NCI-H2196 (cell line): ENCODE data around the gene CACNB4.
"Not testable (repeated sequence)": the region's sequence is repeated elsewhere in the genome, so short reads cannot be mapped to it uniquely, and the experiment has no call there.

ENCODE experiments used
- DNase-seq: peaks from one replicate; lab custom pipeline; 2025; ENCODE audit not compliant: unreplicated experiment; lab: John Stamatoyannopoulos, UW

CACNB4 gene

GRCh38 chr2:151946250-151946884 is 152.5 kb downstream of the CACNB4 start:
- no peak for DNase-seq

- no peak for DNase-seq
Measured at GRCh38 chr2:151945602-151946001, 153.2 kb downstream of the CACNB4 start.

- no peak for DNase-seq
Measured at GRCh38 chr2:151945186-151945585, 153.7 kb downstream of the CACNB4 start.

GRCh38 chr2:151943461-151943860 is 155.4 kb downstream of the CACNB4 start:
- DNase-seq = no peak

- DNase-seq = not testable (repeated sequence)
Measured at GRCh38 chr2:151942540-151943205, 156.2 kb downstream of the CACNB4 start.

GRCh38 chr2:151937966-151938365 is 160.9 kb downstream of the CACNB4 start:
- no peak for DNase-seq

GRCh38 chr2:151936626-151937025 is 162.2 kb downstream of the CACNB4 start:
- DNase-seq = no peak

GRCh38 chr2:151933266-151933804 is 165.5 kb downstream of the CACNB4 start:
- no peak for DNase-seq

- no peak for DNase-seq
Measured at GRCh38 chr2:151931756-151932155, 167.1 kb downstream of the CACNB4 start.

- no peak for DNase-seq
Measured at GRCh38 chr2:151931030-151931611, 167.7 kb downstream of the CACNB4 start.

GRCh38 chr2:151930042-151930441 is 168.8 kb downstream of the CACNB4 start:
- no peak for DNase-seq

- no peak for DNase-seq
Measured at GRCh38 chr2:151928380-151928779, 170.5 kb downstream of the CACNB4 start.

- DNase-seq = no peak
Measured at GRCh38 chr2:151927501-151928221, 171.2 kb downstream of the CACNB4 start.

GRCh38 chr2:151922845-151923666 is 175.8 kb downstream of the CACNB4 start:
- DNase-seq = peak; percentile 19

GRCh38 chr2:151919786-151920185 is 179.1 kb downstream of the CACNB4 start:
- no peak for DNase-seq

GRCh38 chr2:151918308-151918707 is 180.5 kb downstream of the CACNB4 start:
- DNase-seq = no peak

GRCh38 chr2:151916632-151917031 is 182.2 kb downstream of the CACNB4 start:
- no peak for DNase-seq

GRCh38 chr2:151915629-151916025 is 183.2 kb downstream of the CACNB4 start:
- DNase-seq = not testable (repeated sequence)

GRCh38 chr2:151914989-151915628 is 183.7 kb downstream of the CACNB4 start:
- DNase-seq = no peak

GRCh38 chr2:151908204-151908882 is 190.5 kb downstream of the CACNB4 start:
- DNase-seq = no peak
